ENCODE results near the gene LRMDA. TPM values are rescaled to one million over a fixed set of nuclear protein-coding genes. Genes with fewer than 3 reads are reported as not detected.

Gene LRMDA
- total RNA-seq, 2 donors from 2014 or later = 12.2 to 25.4 TPM

DNA sequence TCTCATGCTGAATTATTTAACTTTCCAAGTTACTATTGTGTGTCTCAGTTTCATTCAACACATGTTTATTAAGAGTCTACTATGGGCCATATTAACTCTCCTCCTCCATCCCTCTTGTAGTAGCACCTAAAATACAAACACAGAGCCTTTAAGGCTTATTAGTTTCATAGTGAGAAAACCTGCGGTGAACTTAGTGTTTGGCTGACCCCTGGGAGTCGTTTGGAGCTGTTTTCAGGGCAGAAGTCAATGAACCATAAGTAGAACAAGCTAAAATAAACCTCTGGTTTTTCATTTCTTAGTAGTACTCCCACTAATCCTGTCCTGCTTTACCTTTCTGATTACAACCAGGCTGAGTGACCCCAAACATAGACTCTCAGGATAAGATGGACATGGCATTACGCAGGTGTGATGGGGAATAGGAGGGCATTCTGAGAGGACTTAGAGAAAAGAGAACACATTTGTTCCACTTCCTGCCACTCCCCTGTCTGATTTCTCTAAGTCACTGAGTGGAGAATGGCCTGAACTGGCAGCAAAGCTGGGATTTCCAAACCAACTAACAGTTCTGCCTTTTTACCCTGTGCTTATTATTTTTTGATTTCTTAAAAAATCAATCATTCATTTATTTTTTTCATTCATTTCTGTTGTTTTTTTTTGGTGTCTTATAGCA lies 74.5 kb downstream of the LRMDA start:
- intact Hi-C loops (cut with DNase I) = no loop called here
- H3K4me1 ChIP-seq = peaks cover 28% of the 10 kb centered on the region
- H3K27me3 ChIP-seq = no peaks in the 10 kb centered on the region
- H3K9me3 ChIP-seq = no peaks in the 10 kb centered on the region
- DNase-seq (no peak), ATAC-seq (no peak)
- WGBS, 2 donors = 80 to 85% methylated on average over 3 of the region's 3 CpGs
- no peaks in the 10 kb centered on the region for H3K36me3 ChIP-seq (replicated peaks in 1 of 2; ENCODE audit: insufficient read depth in 1 of 2, low read depth in 2 of 2)
- no peak overlapping the region for H3K27ac ChIP-seq
- TF ChIP-seq, protein P1, sequence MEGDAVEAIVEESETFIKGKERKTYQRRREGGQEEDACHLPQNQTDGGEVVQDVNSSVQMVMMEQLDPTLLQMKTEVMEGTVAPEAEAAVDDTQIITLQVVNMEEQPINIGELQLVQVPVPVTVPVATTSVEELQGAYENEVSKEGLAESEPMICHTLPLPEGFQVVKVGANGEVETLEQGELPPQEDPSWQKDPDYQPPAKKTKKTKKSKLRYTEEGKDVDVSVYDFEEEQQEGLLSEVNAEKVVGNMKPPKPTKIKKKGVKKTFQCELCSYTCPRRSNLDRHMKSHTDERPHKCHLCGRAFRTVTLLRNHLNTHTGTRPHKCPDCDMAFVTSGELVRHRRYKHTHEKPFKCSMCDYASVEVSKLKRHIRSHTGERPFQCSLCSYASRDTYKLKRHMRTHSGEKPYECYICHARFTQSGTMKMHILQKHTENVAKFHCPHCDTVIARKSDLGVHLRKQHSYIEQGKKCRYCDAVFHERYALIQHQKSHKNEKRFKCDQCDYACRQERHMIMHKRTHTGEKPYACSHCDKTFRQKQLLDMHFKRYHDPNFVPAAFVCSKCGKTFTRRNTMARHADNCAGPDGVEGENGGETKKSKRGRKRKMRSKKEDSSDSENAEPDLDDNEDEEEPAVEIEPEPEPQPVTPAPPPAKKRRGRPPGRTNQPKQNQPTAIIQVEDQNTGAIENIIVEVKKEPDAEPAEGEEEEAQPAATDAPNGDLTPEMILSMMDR (IDR thresholded peaks at IDR 0.05) = no peak
- TF ChIP-seq POLR2A (IDR thresholded peaks at IDR 0.05) = no peak
- H3K4me3 ChIP-seq = no peak overlapping the region

DNA sequence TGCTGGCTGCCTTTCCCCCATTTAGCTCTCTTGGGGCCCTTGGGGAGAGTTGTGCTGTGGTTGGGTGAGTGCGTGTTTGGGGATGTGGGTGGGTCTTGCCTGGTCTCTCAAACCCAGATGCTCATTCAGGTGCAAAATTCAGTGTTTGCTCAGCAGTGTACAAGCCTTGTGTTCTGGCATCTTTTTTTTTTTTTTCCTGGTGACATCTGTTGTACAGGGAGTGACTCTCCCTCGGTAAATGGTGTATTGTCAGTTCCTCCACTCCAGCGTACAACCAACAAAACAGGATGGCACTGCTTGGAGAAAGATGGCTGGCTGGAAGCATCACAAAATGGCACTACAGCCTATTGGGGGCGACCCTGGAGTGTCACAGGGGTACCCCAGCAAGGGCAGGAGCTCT lies 75.5 kb downstream of the LRMDA start:
- Histone ChIP-seq H3K4me3 (no peak overlapping the region), H3K27me3 (no peaks in the 10 kb centered on the region), H3K4me1 (peaks cover 28% of the 10 kb centered on the region), H3K27ac (peak overlapping the region in 3 of 4 donors; percentile 10 to 58 (median 22)), H3K36me3 (replicated peaks in 1 of 2; ENCODE audit: insufficient read depth in 1 of 2, low read depth in 2 of 2) (no peaks in the 10 kb centered on the region), H3K9me3 (no peaks in the 10 kb centered on the region)
- intact Hi-C loops (cut with DNase I) = no loop called here
- no peak for ATAC-seq
- TF ChIP-seq, protein P1 (IDR thresholded peaks at IDR 0.05) = no peak
- TF ChIP-seq POLR2A (IDR thresholded peaks at IDR 0.05) = no peak
- 87 to 100% methylated on average over 4 of the region's 4 CpGs for WGBS, 2 donors
- no peak for DNase-seq

DNA sequence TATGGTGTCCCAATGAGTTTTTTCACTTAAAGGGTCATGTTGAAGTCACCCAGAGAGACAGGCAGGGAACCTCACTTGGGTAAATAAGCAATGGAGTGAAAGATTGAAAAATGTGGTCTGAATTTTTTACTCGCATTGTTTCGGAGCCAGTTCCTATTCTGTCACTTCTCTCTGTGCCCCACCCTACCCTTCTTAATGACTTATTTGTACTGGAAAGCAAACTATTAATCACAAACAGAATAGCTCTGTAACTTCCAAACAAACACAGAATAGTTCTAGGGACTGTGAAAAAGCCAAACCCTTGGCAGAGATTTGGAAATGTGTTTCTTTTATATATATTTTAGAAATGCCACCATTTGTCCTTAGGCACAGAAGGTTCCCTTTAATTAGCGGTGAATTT lies 76.0 kb downstream of the LRMDA start:
- intact Hi-C loops (cut with DNase I) = no loop called here
- H3K36me3 ChIP-seq (replicated peaks in 1 of 2; ENCODE audit: insufficient read depth in 1 of 2, low read depth in 2 of 2) = no peaks in the 10 kb centered on the region
- H3K9me3 ChIP-seq = no peaks in the 10 kb centered on the region
- H3K4me3 ChIP-seq = no peak overlapping the region
- DNase-seq = no peak
- TF ChIP-seq, protein P1 (IDR thresholded peaks at IDR 0.05) = no peak
- TF ChIP-seq POLR2A (IDR thresholded peaks at IDR 0.05) = no peak
- H3K27ac ChIP-seq = peak overlapping the region in 3 of 4 donors; percentile 10 to 58 (median 22)
- H3K27me3 ChIP-seq = no peaks in the 10 kb centered on the region
- peaks cover 30% of the 10 kb centered on the region for H3K4me1 ChIP-seq
- WGBS, 2 donors = 57 to 62% methylated on average over 3 of the region's 3 CpGs
- peak; percentile 38 for ATAC-seq

DNA sequence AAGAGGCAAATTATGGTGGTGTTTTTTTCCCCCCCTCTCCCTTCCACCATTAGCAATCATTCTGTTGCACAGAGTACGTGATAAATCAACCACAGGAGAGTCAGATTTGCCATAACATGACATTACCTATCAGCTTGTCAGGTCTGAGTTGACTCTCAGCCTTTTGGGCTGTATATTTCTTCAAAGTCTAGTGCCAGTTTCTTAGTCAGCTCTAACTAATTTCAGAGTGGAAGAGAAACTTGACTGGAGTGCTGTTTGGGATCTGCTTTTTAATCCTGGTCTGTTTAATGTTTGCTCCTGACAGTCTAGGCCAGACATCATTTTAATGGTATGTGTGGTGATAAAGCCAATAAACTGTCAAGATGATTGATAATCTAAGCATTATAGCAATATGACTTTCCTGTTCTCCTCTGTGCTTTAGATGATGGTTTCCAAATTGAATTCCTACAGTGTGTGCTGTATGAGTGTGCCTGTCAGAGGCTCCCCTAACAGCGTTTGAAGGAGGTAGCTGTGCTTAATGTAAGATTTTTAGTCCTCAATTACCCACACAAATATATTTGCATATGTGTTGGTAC lies 76.9 kb downstream of the LRMDA start:
- no peak for TF ChIP-seq POLR2A (IDR thresholded peaks at IDR 0.05)
- TF ChIP-seq, protein P1 (IDR thresholded peaks at IDR 0.05) = no peak
- DNase-seq (no peak), ATAC-seq (peak; percentile 36)
- no peaks in the 10 kb centered on the region for H3K9me3 ChIP-seq
- no peaks in the 10 kb centered on the region for H3K36me3 ChIP-seq (replicated peaks in 1 of 2; ENCODE audit: insufficient read depth in 1 of 2, low read depth in 2 of 2)
- peak overlapping the region in 2 of 4 donors; percentile 21 to 58 for H3K27ac ChIP-seq
- peaks cover 38% of the 10 kb centered on the region for H3K4me1 ChIP-seq
- H3K4me3 ChIP-seq = no peak overlapping the region
- WGBS, 2 donors = 45 to 49% methylated on average over 2 of the region's 2 CpGs
- no peaks in the 10 kb centered on the region for H3K27me3 ChIP-seq
- intact Hi-C loops (cut with DNase I) = no loop called here

All from body of pancreas (tissue), 4 donors.